Renal cortex interstitium (tissue), 11 donors: ENCODE measurements around the gene TRIM3. TPM values are rescaled to one million over a fixed set of nuclear protein-coding genes. Genes with fewer than 3 reads are reported as not detected.

Source experiments
- DNase-seq, 11 donors: peaks; one replicate each; pipeline ENCODE4 v3.0.0-alpha.2; 2013; ENCODE audit warnings: low read depth in 9 of 11, low spot score in 4 of 11; ENCODE audit errors: extremely low read depth in 1 of 11
- polyA plus RNA-seq, 3 donors: library from polyadenylated mRNA; unstranded; fragments of 120-200 nt; gene quantifications; one replicate each; pipeline ENCODE4 v1.2.1, GENCODE V29; 2013; ENCODE audit not compliant: insufficient read length in 3 of 3

TRIM3 gene
- polyA plus RNA-seq, 3 donors = 17.2 to 28.2 (median 25.1) TPM

GRCh38 chr11:6483015-6483414 lies 9.3 kb upstream of the TRIM3 start:
- no peak for DNase-seq

GRCh38 chr11:6482441-6482840 lies 8.7 kb upstream of the TRIM3 start:
- DNase-seq = no peak

GRCh38 chr11:6481924-6482275 lies 8.2 kb upstream of the TRIM3 start:
- DNase-seq = no peak

GRCh38 chr11:6481012-6481923 lies 7.5 kb upstream of the TRIM3 start, which contains the start of the genes ARFIP2 and TIMM10B:
ARFIP2 (minus strand) TSS chr11:6481331; CDS start chr11:6480421, 910 bp downstream.
TIMM10B (plus strand) TSS chr11:6481501; CDS start chr11:6481517, 16 bp downstream.
- peak; percentile 92 to 98 (median 97) for DNase-seq

- DNase-seq = no peak
Measured at GRCh38 chr11:6480299-6480914, 6.7 kb upstream of the TRIM3 start.

GRCh38 chr11:6476571-6476970 lies 2.8 kb upstream of the TRIM3 start:
- DNase-seq = no peak

- DNase-seq = no peak
Measured at GRCh38 chr11:6475936-6476335, 2.2 kb upstream of the TRIM3 start.

- no peak for DNase-seq
Measured at GRCh38 chr11:6474806-6475500, 1.2 kb upstream of the TRIM3 start.

GRCh38 chr11:6474413-6474792 lies 662 bp upstream of the TRIM3 start:
- DNase-seq = no peak

GRCh38 chr11:6472934-6473333 lies 807 bp downstream of the TRIM3 start:
- no peak for DNase-seq

GRCh38 chr11:6469599-6469998 lies 4.1 kb downstream of the TRIM3 start:
- DNase-seq = no peak

- DNase-seq = peak; percentile 79 to 95 (median 89)
Measured at GRCh38 chr11:6468712-6469495, 4.8 kb downstream of the TRIM3 start.

GRCh38 chr11:6459099-6459450 lies 14.7 kb downstream of the TRIM3 start:
- DNase-seq = no peak

GRCh38 chr11:6458352-6459098 lies 15.2 kb downstream of the TRIM3 start:
- DNase-seq = no peak

- no peak for DNase-seq
Measured at GRCh38 chr11:6457581-6458320, 16.0 kb downstream of the TRIM3 start.

GRCh38 chr11:6456361-6457073 lies 17.2 kb downstream of the TRIM3 start:
- no peak for DNase-seq

- DNase-seq = peak in 2 of 11 donors; percentile 28 to 47
Measured at GRCh38 chr11:6455070-6455469, 18.7 kb downstream of the TRIM3 start.
